Ovary (tissue), 9 donors: Measurements from ENCODE around the gene HSD11B1. TPM values are rescaled to one million over a fixed set of nuclear protein-coding genes. Genes with fewer than 3 reads are reported as not detected.
A peak's percentile ranks its signal among the peaks of the same experiment; 100 is the strongest.

ENCODE experiments used
- DNase-seq, 5 donors: peaks; one replicate each; pipeline ENCODE4 v3.0.0-alpha.2; 2019 to 2020
- H3K27ac ChIP-seq, 2 donors: fragments of 200-600 bp; one replicate each; pipeline versions ENCODE4 v1.5.1 to v1.8.0; 2019 to 2022
- H3K27me3 ChIP-seq: fragments of 200-600 bp; one replicate; pipeline ENCODE4 v1.8.0; 2022
- H3K36me3 ChIP-seq: fragments of 200-600 bp; sonication (generic); one replicate; pipeline ENCODE4 v1.5.1; 2019
- H3K4me1 ChIP-seq: one replicate; pipeline ENCODE4 v1.8.1; 2013; ENCODE audit warnings: mild to moderate bottlenecking, moderate library complexity; ENCODE audit not compliant: insufficient read depth
- H3K4me3 ChIP-seq: fragments of 200-600 bp; sonication (generic); one replicate; pipeline ENCODE4 v1.5.1; 2017
- H3K9me3 ChIP-seq, 2 donors: fragments of 200-600 bp in 1 of 2; sonication (generic) in 1 of 2; one replicate each; pipeline versions ENCODE4 v1.5.1 to v1.8.1; 2013 to 2019; ENCODE audit warnings: mild to moderate bottlenecking in 1 of 2, moderate library complexity in 1 of 2
- CTCF ChIP-seq, 3 donors: fragments of 450-650 bp in 2 of 3; fragments of 200-600 bp in 1 of 3; IDR thresholded peaks; one replicate each; pipeline versions ENCODE4 v1.5.1 to v1.8.0; 2016 to 2022; ENCODE audit warnings: antibody characterized with exemption in 3 of 3, mild to moderate bottlenecking in 1 of 3
- EP300 ChIP-seq: sonication (generic); formaldehyde crosslinking; IDR thresholded peaks from one replicate; pipeline ENCODE4 v1.6.1; 2017; ENCODE audit warnings: antibody characterized with exemption
- POLR2A ChIP-seq: fragments of 450-650 bp; IDR thresholded peaks from one replicate; pipeline ENCODE4 v1.6.1; 2017; ENCODE audit warnings: antibody characterized with exemption, mild to moderate bottlenecking, moderate library complexity
- WGBS, 3 donors: extraction: QIAGEN DNeasy Blood & Tissue Kit in 1 of 3; methylation state at CpG; one replicate each; pipeline versions ENCODE4 v1.1.5 to v1.1.7; 2013 to 2017; 5-methylcytosine and 5-hydroxymethylcytosine counted together
- intact Hi-C, 4 donors: fragments of 100-400 bp; cut with DNase I; formaldehyde crosslinking; loops; one replicate each; pipeline versions ENCODE4 v1.11.0 to v1.15.1; 2022 to 2023
- polyA plus RNA-seq, 2 donors: library from polyadenylated mRNA; stranded (reverse); fragments of 200-250 nt in 1 of 2; fragments of 350-450 nt in 1 of 2; fragmentation: Illumina TruSeq in 1 of 2; extraction: RNeasy Lipid Tissue Mini Kit (QIAGEN cat#74804) in 1 of 2; gene quantifications; one replicate each; pipeline ENCODE4 v1.2.3, GENCODE V29; 2013 to 2014
- total RNA-seq, 7 donors: library from RNA; depleted of rRNA in 2 of 7; stranded (reverse); fragments of >200 nt in 2 of 7; fragmentation: NEBNext Ultra II Directional in 3 of 7; extraction: Animal tissue kit (Norgen Biotek cat#: 25700) in 3 of 7; gene quantifications; one replicate each; pipeline versions ENCODE4 v1.1.0 to v1.2.4, GENCODE V29; 2016 to 2023
- donor health status: DM: no; HTN: no; CAD: no; lungs with moderate emphysema.
- donor health status: DM: no; HTN: no; CAD: no.
- donor health status: Bipolar disorder and iron deficiency.
- donor health status: DM: yes; HTN: yes; CAD: no.
- donor health status: DM: no; HTN: no; CAD: no.
- donor health status: DM: yes; HTN: yes; CAD: no.

Gene HSD11B1
- total and polyA plus RNA-seq, 9 donors = 7.4 to 265 (median 57.7) TPM

GRCh38 chr1:209737118-209737505 lies 32.5 kb downstream of the HSD11B1 start:
- WGBS, 3 donors = 85 to 91% (median 89%) methylated on average over 5 of the region's 5 CpGs
- no peaks in the 10 kb centered on the region for H3K36me3 ChIP-seq

GRCh38 chr1:209738270-209738669 lies 33.6 kb downstream of the HSD11B1 start:
- intact Hi-C loops = no loop called here
- Histone ChIP-seq H3K4me3 (no peak overlapping the region), H3K9me3 (no peaks in the 10 kb centered on the region), H3K27me3 (no peaks in the 10 kb centered on the region), H3K36me3 (no peaks in the 10 kb centered on the region), H3K4me1 (peaks cover 10% of the 10 kb centered on the region), H3K27ac (no peak overlapping the region)
- DNase-seq = no peak
- no peak for TF ChIP-seq POLR2A
- TF ChIP-seq CTCF (IDR thresholded peaks at IDR 0.05) = no peak
- TF ChIP-seq EP300 = no peak
- WGBS, 3 donors = 89 to 92% (median 92%) methylated on average over 1 of the region's 1 CpG

More at GRCh38 chr1:209737118-209737505, 32.5 kb downstream of the HSD11B1 start:
- no peaks in the 10 kb centered on the region for H3K27me3 ChIP-seq
- TF ChIP-seq EP300 (no peak), CTCF (IDR thresholded peaks at IDR 0.05) (no peak), POLR2A (no peak)
- no peaks in the 10 kb centered on the region for H3K9me3 ChIP-seq
- DNase-seq = no peak
- intact Hi-C loops = no loop called here
- no peak overlapping the region for H3K27ac ChIP-seq
- peaks cover 10% of the 10 kb centered on the region for H3K4me1 ChIP-seq
- no peak overlapping the region for H3K4me3 ChIP-seq

GRCh38 chr1:209741193-209741592 lies 36.5 kb downstream of the HSD11B1 start:
- TF ChIP-seq CTCF (IDR thresholded peaks at IDR 0.05) (no peak), EP300 (no peak), POLR2A (no peak)
- 94 to 96% (median 95%) methylated on average over 3 of the region's 3 CpGs for WGBS, 3 donors
- intact Hi-C loops = loop anchor here in 2 of 4 donors (5.0 to 10.0 kb wide), 2 partner anchors 46 to 154 kb away; no protein-coding TSS in a partner anchor
- Histone ChIP-seq H3K27me3 (no peaks in the 10 kb centered on the region), H3K4me1 (peaks cover 10% of the 10 kb centered on the region), H3K4me3 (no peak overlapping the region), H3K36me3 (no peaks in the 10 kb centered on the region), H3K9me3 (no peaks in the 10 kb centered on the region), H3K27ac (no peak overlapping the region)
- no peak for DNase-seq

GRCh38 chr1:209741889-209742288 lies 37.2 kb downstream of the HSD11B1 start:
- no peaks in the 10 kb centered on the region for H3K36me3 ChIP-seq
- H3K27me3 ChIP-seq = no peaks in the 10 kb centered on the region
- DNase-seq = no peak
- intact Hi-C loops = loop anchor here in 2 of 4 donors (5.0 to 10.0 kb wide), 2 partner anchors 47 to 155 kb away; no protein-coding TSS in a partner anchor
- peak overlapping the region; percentile 14 to 33 for H3K27ac ChIP-seq
- H3K4me3 ChIP-seq = no peak overlapping the region
- H3K4me1 ChIP-seq = peaks cover 10% of the 10 kb centered on the region
- TF ChIP-seq EP300 (no peak), POLR2A (no peak), CTCF (IDR thresholded peaks at IDR 0.05) (no peak)
- 26 to 49% (median 26%) methylated on average over 2 of the region's 2 CpGs for WGBS, 3 donors
- H3K9me3 ChIP-seq = no peaks in the 10 kb centered on the region
